GM19468 (cell line): ENCODE data around the gene SLC8A1.

Experiments
- ATAC-seq: cut with Tn5 transposase; IDR thresholded peaks from one replicate; pipeline ENCODE4 v1.9.1; 2021; ENCODE audit warnings: mild to moderate bottlenecking, moderate library complexity, moderate number of reproducible peaks; ENCODE audit not compliant: unreplicated experiment; ENCODE audit errors: extremely low read depth

SLC8A1 gene

DNA sequence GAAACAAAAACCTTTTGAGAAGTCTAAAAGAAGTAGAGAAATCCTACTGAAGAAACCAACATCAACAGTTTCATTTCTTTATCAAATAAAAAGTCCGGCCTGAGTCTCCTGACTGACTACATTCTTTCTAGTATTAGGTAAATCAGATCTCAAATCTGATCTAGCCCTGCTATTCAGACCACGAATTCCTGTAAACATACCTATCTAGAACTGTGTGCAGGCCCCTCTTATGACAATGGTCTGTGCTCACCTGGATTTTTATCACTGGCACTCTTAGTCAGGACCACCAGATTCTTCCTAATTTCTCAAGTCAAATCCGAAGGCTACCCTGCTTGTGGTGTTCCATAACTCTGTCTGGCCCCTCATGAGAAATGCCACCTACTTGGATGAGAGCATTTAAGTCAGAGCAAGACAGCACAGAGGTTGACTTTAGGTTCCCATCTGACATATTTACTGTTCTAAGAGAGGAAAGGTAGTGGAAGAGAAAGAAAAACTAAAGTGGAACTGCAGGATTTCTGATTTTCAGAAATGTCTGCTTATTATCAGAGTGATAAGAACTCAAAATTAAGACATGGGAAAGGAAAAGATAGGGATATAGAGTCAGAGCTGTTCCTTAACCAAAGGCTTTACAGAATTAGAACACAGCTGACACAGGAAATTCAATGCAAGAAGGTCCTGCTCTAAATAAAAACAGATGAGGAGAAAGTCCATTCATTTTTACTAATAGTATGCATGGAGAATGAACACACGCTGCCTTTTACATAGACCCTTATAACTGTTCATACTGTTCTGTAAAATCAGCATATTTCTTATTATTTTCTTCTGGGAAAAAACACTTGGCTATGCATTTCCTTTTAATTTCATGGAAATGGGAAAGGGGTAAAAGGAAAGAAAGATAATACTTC, 56.5 kb downstream of the SLC8A1 start:
- no peak for ATAC-seq

DNA sequence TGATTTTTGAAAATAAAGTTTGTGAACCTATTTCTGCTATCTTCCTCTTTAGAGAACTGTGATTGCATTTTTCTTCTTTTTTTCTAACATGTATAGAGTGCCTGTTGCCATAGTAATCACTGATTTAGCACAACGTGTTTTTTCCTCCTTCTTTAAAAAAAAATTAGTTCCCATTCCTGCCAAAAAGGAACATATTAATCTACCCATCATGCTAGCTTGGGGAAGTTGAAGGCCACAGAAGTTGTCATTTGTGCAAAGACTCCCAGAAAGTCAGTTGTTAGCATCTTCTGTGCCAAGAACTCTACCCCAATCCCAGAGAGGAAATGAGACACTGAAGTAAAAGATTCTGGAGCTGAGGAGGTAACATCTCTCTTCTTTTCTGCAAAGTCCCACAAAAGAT, 57.3 kb downstream of the SLC8A1 start:
- ATAC-seq, result no peak

DNA sequence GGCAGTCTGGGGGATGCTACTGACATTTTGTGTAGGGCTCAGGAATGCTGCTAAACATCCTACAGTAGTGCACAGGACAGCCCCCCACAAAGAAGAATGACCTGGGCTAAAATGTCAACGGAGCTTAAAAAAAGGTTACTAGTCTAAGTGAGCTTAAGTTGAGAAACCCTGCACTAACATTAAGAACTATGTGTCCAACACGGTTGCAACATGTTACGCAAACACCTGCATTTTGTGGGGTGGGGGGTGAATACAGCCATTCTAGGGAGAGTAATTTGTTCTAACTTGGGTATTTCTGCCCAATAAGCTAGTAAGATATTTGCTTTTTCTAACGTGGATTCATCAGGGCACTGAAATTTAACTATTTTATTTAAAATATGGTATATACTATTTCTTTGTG, 57.9 kb downstream of the SLC8A1 start:
- ATAC-seq, result no peak

DNA sequence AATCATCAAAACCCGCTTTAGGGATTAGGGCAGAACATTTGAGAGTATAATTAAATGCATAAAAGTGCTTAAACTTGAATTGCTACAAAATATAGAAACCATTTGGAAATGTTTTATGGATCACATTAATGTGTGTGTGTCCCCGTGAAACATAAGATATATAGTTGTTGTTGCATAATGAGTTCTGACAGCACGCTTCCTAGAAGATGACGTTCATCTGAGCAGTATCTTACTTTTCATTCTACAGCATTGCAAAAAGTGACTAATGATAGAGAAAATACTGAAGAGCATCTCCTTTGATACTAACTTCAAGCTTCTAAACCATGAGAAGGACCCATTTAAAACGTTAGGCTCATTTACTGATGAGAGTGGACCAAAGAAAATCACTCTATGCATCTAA, 63.7 kb downstream of the SLC8A1 start:
- no peak for ATAC-seq

DNA sequence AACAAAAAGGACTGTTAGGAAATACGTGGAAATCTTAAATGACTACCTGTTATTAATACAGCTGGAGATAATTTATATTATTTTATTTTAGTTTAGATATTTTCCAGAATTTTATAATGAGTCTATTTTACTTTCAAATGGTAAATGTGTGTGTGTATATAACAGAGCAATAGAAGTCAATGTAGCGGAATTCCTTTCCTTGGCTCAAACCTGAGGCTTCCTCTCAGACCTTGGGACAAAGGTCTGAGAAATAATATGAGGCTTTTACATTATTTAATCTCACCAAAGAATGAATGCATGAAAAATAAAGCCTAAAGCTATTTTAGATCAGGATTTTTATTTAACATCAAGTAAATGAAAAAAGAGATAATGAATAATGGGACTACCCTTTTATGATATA, 65.7 kb downstream of the SLC8A1 start:
- ATAC-seq, result no peak

DNA sequence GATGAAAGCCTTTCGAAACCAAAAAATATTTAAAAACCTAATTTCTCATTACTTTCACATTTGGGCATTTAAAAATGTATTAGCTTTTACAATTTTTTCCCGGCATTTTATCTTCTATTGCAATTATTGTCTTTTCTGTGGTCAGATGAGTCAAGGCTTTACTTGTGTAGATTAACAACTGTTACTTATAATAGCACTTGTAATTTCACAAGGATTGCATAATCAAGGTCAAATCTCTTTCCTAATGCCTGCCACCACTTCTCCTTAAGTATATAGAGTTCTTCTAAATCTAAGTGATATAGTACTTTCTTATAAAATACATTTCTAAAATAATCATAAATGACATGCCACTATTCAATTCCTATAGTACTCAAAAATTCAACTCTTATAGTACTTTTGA, 67.2 kb downstream of the SLC8A1 start:
- no peak for ATAC-seq

DNA sequence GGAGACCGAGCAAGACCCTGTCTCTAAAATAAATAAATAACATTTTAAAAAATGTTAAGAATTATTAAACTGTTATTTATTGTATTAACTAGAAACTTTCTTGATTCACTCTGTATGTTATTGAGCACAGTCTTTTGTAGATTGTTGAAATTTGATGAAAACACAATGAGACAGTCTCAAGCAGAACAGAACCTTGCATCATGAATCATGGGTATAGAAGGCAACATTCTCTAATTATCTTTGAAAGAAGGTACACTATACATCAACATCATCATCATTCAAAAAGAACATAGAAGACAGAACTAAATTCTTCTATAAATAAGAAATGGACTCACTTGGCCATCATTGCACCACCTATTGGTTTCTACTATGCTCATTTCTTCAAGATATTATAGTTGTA, 67.7 kb downstream of the SLC8A1 start:
- no peak for ATAC-seq

DNA sequence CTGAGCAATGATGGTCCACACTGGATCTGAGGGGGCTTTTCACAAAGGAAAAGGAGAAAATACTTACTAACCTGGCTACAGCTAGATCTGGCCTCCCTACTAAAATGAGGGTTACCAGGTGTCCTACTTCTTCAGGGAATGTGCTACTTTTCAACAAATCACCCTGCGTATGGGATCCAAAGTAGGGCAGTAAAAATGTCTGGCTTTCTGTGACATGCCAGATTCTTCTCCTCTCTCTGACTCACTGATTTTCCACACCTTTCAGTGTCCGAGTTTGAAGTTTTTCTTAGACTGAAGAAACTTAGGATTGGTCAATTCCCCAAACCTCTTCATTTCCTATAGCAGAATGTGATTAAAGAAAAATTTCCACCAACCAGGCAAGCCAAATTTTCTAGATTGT, 71.2 kb downstream of the SLC8A1 start:
- no peak for ATAC-seq

DNA sequence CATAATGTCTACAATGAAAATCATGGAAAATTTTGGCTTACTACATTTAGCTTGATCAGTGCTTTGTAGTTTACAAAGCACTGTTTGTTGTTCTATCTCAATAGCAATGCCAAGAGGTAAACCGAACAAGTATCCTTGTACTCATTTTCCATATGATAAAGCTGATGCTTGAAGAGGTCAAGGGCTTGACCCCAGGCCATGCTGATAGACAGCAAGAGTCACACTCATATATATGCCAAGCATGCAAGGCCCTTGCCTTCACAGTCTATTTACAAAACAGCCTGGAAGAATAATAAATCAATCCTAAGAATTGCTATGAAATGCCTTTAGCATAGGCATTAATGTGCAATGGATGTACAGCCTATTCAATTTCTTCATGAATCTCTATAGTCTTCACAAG, 71.8 kb downstream of the SLC8A1 start:
- no peak for ATAC-seq

DNA sequence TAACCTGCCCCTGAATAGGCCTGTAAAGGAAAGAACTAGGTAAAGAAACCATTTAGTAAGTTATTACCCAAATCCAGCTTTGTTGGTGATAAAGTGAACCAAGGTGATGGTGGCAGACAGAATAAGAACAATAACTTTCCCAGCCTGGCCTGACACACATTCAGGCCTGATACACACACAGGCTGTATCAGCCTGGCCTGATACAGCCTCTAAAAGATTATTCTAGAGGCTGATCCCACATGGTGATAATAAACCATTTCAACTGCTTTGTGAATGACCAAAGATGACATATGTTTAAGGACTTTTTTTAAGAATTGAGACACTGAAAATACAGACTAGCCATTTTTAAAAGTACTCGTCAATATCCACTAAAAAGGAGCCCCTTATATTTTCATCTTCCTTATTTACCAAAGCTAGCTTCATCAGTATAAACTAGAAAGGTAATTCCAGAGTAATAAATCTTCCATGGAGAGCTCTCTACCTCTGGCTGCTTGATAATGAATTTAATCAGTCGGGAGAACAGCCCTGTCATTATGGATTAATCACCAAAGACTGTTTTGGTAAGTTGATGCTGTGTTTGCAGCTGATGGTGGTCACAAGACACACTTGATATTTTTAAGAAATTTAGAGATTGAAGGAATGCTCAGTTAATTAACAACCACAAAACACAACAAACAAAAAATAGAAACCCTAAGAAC, 77.2 kb downstream of the SLC8A1 start:
- no peak for ATAC-seq

DNA sequence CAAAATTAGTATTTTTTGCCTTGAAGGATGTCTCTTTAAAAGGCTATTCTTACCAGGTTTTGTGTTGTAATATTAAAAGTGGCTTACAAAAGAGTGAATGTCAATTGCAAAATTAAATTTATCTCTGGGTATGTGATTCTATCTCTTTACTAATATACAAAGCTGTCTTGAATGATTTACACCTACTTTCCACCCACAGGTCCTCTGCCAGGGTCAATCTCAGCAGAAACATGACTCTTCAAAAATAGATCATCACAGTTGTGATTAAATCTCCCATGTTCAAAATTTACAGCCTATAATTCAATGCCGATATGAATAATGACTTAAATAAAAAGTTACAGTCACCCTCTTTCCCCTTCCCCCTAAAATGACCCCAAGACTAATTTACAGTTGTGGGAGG, 78.8 kb downstream of the SLC8A1 start:
- ATAC-seq, result no peak

DNA sequence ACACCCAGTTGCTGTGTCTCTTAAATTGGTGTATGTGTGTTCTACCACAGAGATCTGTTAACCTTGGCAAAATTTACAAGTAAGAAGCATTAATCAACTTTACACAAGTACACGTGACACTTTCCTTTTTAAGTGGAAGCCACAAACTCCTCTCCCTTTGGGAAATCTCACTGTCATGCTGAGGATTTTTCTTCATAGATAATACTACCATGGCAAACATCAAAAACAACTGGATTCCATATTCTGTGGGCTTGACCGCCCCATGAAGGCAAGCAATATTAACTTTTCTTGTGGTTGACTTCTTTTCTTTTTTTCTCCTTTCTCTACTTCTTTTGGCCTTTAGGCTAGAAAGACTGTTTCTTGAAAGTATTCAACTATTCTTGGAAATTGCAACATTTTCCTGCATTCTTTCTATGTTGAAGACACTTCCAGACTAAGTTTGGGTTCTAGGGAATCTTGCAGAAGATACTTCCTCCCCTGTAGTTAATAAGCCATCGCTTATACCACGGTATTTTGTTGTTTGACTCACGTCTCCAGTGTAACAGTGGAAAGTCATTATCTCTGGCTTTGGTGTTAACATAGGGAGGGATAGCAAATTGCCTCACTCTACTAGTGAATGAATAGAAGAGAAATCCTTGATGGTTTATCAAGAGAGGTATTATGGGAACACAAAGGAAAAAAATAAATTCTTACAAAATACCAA, 79.5 kb downstream of the SLC8A1 start:
- ATAC-seq, result no peak

DNA sequence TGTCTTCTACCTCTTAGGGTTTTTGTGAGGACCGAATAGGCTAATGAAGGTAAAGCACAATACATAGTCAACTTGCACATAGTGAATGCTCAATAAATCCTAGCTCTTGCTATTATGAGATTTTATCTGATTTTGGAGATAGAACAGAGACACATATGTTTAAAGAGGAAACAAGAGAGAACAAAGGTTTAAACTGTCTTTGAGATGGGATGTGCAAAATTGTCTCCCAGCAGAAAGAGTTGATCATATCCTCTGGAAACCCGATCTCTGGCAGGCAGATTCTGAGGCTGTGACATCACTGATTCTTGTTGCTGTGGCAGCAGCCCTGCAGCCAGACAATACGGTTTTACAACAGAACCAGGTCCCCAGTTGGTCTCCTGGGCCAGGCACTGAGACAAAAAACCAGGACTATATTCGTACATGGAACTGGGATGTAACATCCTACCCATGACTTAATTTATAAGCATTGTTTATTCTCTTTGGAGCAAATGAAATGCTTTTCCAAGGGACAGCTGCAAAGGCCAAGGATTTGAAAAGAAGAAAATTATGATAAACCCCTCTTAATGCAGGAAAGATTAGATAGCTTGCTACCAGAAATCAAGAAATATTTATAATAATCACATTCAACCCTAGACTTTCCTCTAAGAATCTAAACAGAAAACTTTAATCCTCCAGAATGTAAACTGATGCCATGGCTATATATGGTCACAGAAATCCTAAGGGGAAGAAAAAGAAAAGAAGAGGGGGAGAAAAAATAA, 80.2 kb downstream of the SLC8A1 start:
- ATAC-seq, result no peak

DNA sequence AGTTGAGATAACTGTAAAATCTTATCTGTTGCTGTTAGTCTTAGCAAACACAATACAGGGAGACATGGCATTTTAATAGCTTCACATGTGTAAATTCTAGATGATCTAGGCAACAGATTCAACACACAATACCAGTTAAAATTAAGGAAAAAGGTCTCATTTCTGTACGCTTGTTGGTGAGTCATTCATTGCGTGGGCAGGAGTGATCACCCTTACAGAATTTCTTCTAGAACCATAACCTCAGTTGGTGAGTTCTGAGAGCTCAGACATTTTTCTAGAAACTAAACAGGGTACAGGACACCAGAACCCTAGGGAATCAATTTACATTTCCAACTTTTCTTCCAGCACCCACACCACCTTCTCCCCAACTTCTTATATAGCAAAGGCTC, 81.9 kb downstream of the SLC8A1 start:
- no peak for ATAC-seq

DNA sequence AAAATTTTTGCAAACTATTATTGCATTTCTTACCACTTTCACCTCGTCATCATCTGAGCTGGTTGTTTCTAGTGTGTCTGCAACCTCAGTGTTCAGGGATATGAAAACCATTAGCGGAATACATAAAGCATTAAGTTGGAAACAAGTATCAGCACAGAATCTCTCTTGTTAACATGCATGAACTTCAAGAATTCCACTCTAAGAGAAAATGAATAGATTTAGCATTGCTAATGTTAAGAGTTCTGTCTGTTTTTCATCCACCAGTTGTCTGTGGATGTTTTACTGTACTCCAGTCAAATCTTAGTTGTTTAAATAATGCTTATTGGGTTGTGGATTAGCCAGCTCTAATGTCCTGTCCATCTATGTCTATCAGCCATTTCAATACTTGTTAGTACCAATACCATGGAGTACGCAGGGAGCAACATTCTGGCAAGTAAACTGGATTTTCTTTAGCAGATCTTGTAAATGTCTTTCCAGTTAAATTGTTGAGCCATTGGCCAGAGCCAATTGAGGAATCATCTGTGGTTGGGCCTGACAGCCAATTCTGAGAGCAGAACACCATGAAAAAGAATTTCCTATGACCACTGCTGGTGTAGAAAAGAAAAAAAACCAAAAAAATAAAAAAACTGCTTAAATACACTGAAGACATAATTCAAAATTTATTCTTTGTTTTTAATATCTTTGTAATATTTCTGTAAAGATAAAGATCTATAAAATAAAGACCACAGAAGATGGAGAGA, 82.5 kb downstream of the SLC8A1 start:
- no peak for ATAC-seq

DNA sequence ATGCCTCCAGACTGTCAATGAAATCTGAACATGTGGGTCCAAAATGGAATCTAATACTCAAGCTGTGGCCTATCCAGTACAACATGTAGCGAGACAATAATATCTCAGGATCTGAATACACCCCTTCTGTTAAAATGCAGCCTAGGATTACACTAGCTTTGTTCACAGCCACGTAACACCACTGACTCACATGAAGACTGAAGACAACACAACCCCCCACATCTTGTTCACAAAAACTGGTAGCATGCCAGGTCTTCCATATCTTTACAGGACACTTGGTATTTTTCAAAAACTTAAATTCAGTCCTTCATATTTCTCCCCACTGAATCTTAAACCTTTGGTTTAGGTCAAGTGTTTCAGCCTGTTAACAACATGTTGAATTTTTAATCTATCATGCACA, 84.2 kb downstream of the SLC8A1 start:
- ATAC-seq, result no peak

DNA sequence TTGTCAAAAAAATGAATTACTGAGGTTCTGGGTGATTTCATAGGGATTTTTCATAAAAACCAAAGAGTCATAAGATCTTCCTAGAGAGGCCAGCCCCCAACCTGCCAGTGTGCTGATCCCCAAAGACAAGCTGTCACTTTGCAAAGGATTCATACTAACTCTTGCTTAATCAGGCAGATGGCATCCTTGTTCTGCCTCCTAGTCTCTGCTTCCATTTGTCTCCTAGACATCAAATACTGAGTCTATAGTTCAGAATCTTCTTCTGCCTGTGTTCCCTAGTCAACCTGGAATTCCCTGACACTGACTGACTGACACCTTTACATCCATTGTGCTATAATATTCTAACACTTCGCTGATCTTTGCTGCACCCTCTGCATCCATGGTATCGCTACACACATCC, 84.9 kb downstream of the SLC8A1 start:
- ATAC-seq, result no peak

DNA sequence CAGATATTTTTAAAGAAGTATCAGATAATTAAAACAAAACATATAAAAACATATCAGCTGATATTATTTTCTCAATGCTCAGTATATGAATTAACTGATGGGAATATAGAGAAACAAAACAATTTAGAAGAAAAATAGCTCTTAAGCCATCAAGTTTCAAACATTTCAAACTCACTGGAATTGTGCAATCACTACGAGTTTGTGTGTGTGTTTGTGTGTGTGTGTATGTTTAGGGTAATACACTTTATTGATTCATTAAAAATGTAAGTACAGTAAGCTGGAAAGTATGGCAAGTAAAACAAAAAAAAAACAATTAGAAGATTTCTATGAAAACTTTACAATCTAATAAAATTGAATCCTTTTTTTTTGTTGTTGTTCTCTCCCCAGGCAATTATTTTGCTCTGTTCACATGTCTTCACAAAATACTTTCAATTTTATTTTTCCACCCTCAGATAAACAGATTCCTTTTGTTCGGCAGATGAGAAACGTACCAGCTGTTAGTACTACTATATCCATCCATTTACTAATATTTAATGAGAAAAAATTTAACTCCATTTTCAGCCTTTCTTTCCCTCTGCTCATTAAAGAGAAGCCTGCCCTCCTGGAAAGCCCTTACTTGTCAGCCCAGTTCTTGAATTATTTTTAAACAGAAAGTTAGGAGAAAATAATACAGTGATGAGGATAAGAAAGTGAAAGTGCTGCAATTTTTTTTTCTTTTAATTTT, 87.6 kb downstream of the SLC8A1 start:
- ATAC-seq, result no peak

DNA sequence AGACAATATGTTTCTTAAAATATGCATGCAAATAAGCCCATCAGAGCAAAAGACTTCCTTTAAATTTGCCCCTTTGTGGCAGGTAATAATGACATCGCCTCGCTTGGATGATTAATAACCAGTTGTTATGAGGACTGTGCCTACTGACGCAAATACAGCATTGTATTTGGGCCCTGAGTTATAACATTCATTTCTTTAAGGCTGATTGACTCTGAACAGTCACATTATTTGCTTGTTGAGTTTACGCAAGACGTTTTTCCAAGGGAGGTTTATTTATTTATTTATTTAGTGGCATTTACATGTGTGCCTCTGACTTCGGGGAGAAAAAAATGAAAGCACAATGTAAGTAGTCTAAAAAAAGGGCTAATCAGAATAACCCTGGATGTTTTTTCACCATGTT, 88.3 kb downstream of the SLC8A1 start:
- ATAC-seq, result no peak
